Measurements from ENCODE around the gene DOCK9. TPM values are rescaled to one million over a fixed set of nuclear protein-coding genes. Genes with fewer than 3 reads are reported as not detected.

The DOCK9 gene
- total and polyA plus RNA-seq, 9 of the 15 experiments (the other 6 are each of a cell fraction or from before 2014, with no cell fraction given), result 3.5 to 25.3 (median 16.7) TPM

- TF ChIP-seq ZNF551 (CRISPR knock-in tag; IDR thresholded peaks at IDR 0.05) (no peak), ZNF398 (CRISPR knock-in tag; IDR thresholded peaks at IDR 0.05) (no peak), ZNF324 (CRISPR knock-in tag; IDR thresholded peaks at IDR 0.05) (no peak), CHD1 (IDR thresholded peaks at IDR 0.05; ENCODE audit: low read length) (no peak), NR2C1 (IDR thresholded peaks at IDR 0.05) (no peak), NR2C1 (tag; IDR thresholded peaks at IDR 0.05) (no peak), ZKSCAN1 (IDR thresholded peaks at IDR 0.05; ENCODE audit: low read depth, low read length) (no peak), ZNF655 (CRISPR knock-in tag; IDR thresholded peaks at IDR 0.05) (no peak), SIN3B (IDR thresholded peaks at IDR 0.05; ENCODE audit: low read depth) (no peak), SMARCE1 (IDR thresholded peaks at IDR 0.05) (no peak)
- TF ChIP-seq, protein P1, sequence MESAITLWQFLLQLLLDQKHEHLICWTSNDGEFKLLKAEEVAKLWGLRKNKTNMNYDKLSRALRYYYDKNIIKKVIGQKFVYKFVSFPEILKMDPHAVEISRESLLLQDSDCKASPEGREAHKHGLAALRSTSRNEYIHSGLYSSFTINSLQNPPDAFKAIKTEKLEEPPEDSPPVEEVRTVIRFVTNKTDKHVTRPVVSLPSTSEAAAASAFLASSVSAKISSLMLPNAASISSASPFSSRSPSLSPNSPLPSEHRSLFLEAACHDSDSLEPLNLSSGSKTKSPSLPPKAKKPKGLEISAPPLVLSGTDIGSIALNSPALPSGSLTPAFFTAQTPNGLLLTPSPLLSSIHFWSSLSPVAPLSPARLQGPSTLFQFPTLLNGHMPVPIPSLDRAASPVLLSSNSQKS (CRISPR knock-in tag; IDR thresholded peaks at IDR 0.05), result no peak
- TF ChIP-seq, protein P2, sequence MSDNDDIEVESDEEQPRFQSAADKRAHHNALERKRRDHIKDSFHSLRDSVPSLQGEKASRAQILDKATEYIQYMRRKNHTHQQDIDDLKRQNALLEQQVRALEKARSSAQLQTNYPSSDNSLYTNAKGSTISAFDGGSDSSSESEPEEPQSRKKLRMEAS (CRISPR knock-in tag; IDR thresholded peaks at IDR 0.05), result no peak
Measured at GRCh38 chr13:98829541-98829940, 148.3 kb downstream of the DOCK9 start (continued).

Measured in K562 (cell line).